ENCODE measurements around the gene DTNBP1. TPM values are rescaled to one million over a fixed set of nuclear protein-coding genes. Genes with fewer than 3 reads are reported as not detected.

Gene DTNBP1
- polyA plus RNA-seq, 3 donors from 2014 or later = 60.3 to 109 (median 86.4) TPM

DNA sequence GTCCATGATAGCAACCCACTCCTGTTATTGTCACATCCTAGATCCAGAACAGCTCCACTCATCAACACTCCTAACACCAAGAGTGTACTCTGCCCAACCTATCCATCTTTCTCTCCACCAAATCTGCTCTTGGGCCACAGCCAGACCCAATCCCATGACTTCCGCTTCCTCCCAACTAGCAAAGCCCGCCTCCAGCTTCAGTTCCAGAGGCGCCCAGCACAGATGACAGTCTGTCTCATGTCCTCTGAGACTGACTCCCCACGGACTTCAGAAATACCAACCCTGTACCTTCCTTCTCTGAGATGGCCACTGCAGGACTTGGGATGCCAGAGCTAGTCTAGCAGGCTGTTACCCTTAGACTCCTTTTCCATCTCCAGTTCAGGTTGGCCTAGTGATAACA is 48.6 kb downstream of the DTNBP1 start:
- H3K27ac Mint-ChIP-seq = peak overlapping the region in 2 of 6 donors; percentile 2 to 21

DNA sequence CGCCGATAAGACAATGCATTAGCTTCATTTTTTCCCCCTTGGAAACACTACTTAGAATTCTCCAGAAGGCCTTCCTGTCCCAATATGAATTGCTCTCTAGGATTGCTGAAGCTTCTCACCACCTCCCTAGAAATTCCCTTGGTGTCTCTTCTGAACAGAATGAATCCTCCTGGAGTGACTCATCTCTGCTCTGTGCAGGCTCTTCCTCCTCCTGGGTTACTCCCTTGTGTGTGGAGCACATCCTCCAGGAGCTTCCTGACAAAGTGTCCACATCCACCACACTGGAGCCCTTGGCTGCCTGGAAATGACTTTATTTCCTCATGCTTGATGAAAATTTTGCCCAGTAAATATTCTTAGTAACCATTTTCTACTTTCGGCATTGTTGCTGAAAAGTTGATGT is 54.4 kb downstream of the DTNBP1 start:
- Mint-ChIP-seq H3K36me3 (peaks cover 20 to 52% (median 24%) of the 10 kb centered on the region in 3 donors), H3K9me3 (no peaks in the 10 kb centered on the region), H3K4me1 (peaks cover 25 to 30% of the 10 kb centered on the region in 2 donors), H3K27me3 (ENCODE audit: low read depth in 3 of 3) (peaks cover 0 to 2% (median 1%) of the 10 kb centered on the region in 3 donors), H3K4me3 (no peak overlapping the region), H3K27ac (peak overlapping the region in 1 of 6 donors; percentile 43)
- DNase-seq = no peak

More for the DNA sequence above, 48.6 kb downstream of the DTNBP1 start:
- no peaks in the 10 kb centered on the region for H3K9me3 Mint-ChIP-seq
- peaks cover 19 to 43% (median 26%) of the 10 kb centered on the region in 3 donors for H3K36me3 Mint-ChIP-seq
- H3K4me1 Mint-ChIP-seq = peaks cover 63% of the 10 kb centered on the region in 2 donors
- H3K4me3 Mint-ChIP-seq = peak overlapping the region in 1 of 5 donors; percentile 4
- no peak for DNase-seq
- H3K27me3 Mint-ChIP-seq (ENCODE audit: low read depth in 3 of 3) = peaks cover 0 to 1% (median 0%) of the 10 kb centered on the region in 3 donors

DNA sequence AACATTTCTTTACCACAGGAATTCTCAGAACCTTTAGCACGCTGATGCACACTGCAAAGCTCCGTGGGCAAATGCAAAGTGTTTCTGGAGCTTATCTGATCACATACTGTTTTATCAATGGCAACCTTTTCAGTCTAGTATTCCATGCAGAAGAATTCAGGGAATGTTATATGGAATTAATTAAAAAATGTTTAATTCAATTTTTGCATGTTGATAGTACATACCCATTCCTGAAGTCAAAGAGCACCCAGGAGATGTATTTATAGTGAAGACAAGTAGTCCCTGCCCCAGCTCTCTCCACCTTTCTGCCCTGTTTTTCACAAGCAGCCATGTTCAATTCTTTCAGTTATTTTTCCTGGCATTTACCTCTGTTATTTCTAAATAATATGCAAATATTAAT is 55.2 kb downstream of the DTNBP1 start:
- peaks cover 20 to 49% (median 24%) of the 10 kb centered on the region in 3 donors for H3K36me3 Mint-ChIP-seq
- no peak overlapping the region for H3K4me3 Mint-ChIP-seq
- DNase-seq = no peak
- peaks cover 29 to 31% of the 10 kb centered on the region in 2 donors for H3K4me1 Mint-ChIP-seq
- H3K27ac Mint-ChIP-seq = no peak overlapping the region
- H3K27me3 Mint-ChIP-seq (ENCODE audit: low read depth in 3 of 3) = peaks cover 0 to 2% (median 1%) of the 10 kb centered on the region in 3 donors
- H3K9me3 Mint-ChIP-seq = no peaks in the 10 kb centered on the region

DNA sequence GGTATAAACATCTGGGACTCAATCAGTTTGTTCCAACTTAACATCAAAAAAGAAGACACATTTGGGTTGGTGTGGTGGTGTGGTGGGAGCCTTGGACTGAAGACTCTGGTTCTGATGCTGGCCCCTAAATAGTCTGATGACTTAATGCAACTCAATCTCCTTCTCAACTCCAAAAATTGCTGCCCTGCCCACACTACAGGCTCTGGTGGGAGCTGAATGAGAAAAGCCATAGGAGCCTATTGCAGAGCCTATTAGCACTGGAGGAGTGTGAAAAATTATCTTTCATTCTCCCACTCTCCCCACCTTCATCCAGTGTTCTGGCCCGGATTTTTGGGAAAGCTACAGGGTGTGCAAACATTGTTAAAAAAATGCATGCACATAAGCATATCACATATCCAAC is 56.5 kb downstream of the DTNBP1 start:
- peaks cover 0 to 2% (median 1%) of the 10 kb centered on the region in 3 donors for H3K27me3 Mint-ChIP-seq (ENCODE audit: low read depth in 3 of 3)
- H3K9me3 Mint-ChIP-seq = no peaks in the 10 kb centered on the region
- no peak for DNase-seq
- H3K36me3 Mint-ChIP-seq = peaks cover 16 to 43% (median 20%) of the 10 kb centered on the region in 3 donors
- H3K27ac Mint-ChIP-seq = no peak overlapping the region
- no peak overlapping the region for H3K4me3 Mint-ChIP-seq
- peaks cover 27 to 30% of the 10 kb centered on the region in 2 donors for H3K4me1 Mint-ChIP-seq

DNA sequence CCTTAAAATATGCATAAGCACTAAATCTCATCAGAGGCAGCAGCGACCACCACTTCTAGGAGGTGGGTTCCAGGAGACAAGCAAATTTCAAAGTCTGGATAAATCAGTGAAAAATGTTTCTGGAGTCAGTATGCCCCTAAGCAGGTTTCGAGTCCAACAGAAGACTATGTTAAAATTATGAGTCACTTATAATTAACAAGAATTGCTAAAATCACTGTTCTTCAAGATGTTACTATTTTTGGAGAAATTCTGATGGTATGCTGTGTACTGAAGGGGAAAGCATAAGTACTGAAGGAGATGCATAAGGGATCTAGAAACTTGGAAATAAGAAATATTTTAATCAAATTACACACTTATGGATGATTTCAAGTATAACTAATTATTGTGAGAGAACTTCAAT is 58.0 kb downstream of the DTNBP1 start:
- peak overlapping the region in 1 of 6 donors; percentile 29 for H3K27ac Mint-ChIP-seq

DNA sequence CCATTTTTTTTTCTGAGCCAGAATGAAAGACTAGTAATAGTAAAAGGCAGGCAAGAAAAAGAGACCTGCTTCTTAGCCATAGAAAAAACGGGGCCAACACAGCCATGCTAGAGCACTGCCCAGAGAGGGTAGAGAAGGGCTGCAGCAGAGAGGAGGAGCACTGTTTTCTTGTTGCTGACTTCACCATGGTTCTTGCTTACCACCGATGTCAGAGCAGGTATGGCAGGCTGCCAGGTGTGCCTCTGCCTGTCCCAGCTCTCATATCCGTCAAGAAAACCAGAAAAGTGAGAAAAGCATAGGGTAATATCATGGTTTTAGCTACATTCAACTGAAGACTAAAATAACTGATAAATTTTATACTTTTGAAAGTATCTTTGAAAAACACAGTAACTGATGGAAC is 60.7 kb downstream of the DTNBP1 start:
- H3K27me3 Mint-ChIP-seq (ENCODE audit: low read depth in 3 of 3) = peaks cover 1 to 4% (median 2%) of the 10 kb centered on the region in 3 donors
- no peaks in the 10 kb centered on the region for H3K9me3 Mint-ChIP-seq
- peak overlapping the region in 5 of 6 donors; percentile 5 to 80 (median 72) for H3K27ac Mint-ChIP-seq
- H3K36me3 Mint-ChIP-seq = peaks cover 0 to 24% (median 17%) of the 10 kb centered on the region in 3 donors
- DNase-seq = no peak
- H3K4me3 Mint-ChIP-seq = no peak overlapping the region
- H3K4me1 Mint-ChIP-seq = peaks cover 36 to 42% of the 10 kb centered on the region in 2 donors

More for the DNA sequence above, 58.0 kb downstream of the DTNBP1 start:
- DNase-seq = no peak
- Mint-ChIP-seq H3K4me3 (no peak overlapping the region), H3K9me3 (no peaks in the 10 kb centered on the region), H3K4me1 (peaks cover 31 to 38% of the 10 kb centered on the region in 2 donors), H3K27me3 (ENCODE audit: low read depth in 3 of 3) (peaks cover 1 to 4% (median 2%) of the 10 kb centered on the region in 3 donors), H3K36me3 (peaks cover 13 to 42% (median 23%) of the 10 kb centered on the region in 3 donors)

DNA sequence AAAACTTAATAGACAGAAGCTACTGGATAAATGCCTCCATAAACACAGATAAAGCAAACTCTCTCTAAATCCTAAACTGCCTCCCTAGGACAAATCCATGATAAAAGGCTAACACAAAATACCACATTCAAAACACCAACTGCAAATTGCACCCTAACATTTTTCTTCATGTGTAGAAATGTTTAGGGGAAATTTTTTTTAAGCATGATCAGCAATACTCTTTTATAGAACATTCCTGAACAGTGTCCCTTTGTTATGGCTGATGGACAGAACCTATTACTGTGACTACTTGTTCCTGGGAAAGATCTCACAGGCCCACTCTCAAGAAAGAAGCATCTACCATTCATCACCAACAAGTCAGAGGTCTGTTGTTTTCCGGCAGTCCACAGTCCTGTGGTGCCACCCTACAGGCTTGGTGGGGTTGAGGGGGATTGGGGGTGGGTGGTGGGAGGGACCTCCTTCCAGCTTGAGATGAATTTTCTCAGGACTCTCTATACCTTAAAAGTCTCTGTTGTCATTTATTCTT is 64.5 kb downstream of the DTNBP1 start:
- DNase-seq = no peak
- Mint-ChIP-seq H3K9me3 (no peaks in the 10 kb centered on the region), H3K4me1 (peaks cover 64 to 65% of the 10 kb centered on the region in 2 donors), H3K4me3 (no peak overlapping the region), H3K27ac (no peak overlapping the region), H3K36me3 (peaks cover 0 to 22% (median 18%) of the 10 kb centered on the region in 3 donors), H3K27me3 (ENCODE audit: low read depth in 3 of 3) (peaks cover 0 to 4% (median 1%) of the 10 kb centered on the region in 3 donors)

GRCh38 chr6:15596186-15596896 is 66.5 kb downstream of the DTNBP1 start:
- Mint-ChIP-seq H3K27me3 (ENCODE audit: low read depth in 3 of 3) (peaks cover 0 to 4% (median 1%) of the 10 kb centered on the region in 3 donors), H3K4me3 (no peak overlapping the region), H3K4me1 (peaks cover 68 to 72% of the 10 kb centered on the region in 2 donors), H3K9me3 (no peaks in the 10 kb centered on the region), H3K36me3 (peaks cover 0 to 22% (median 18%) of the 10 kb centered on the region in 3 donors), H3K27ac (peak overlapping the region in 2 of 6 donors; percentile 19 to 26)
- no peak for DNase-seq

GRCh38 chr6:15595461-15596173 is 67.2 kb downstream of the DTNBP1 start:
- peak overlapping the region in 2 of 6 donors; percentile 1 to 21 for H3K27ac Mint-ChIP-seq

GRCh38 chr6:15594512-15595259 is 68.1 kb downstream of the DTNBP1 start:
- Mint-ChIP-seq H3K36me3 (peaks cover 0 to 15% (median 7%) of the 10 kb centered on the region in 3 donors), H3K9me3 (no peaks in the 10 kb centered on the region), H3K4me1 (peaks cover 71 to 74% of the 10 kb centered on the region in 2 donors), H3K4me3 (peak overlapping the region in 2 of 5 donors; percentile 0 to 40), H3K27me3 (ENCODE audit: low read depth in 3 of 3) (no peaks in the 10 kb centered on the region), H3K27ac (peak overlapping the region in 5 of 6 donors; percentile 1 to 63 (median 18))
- DNase-seq = no peak

More at GRCh38 chr6:15595461-15596173, 67.2 kb downstream of the DTNBP1 start:
- Mint-ChIP-seq H3K4me3 (no peak overlapping the region), H3K27me3 (ENCODE audit: low read depth in 3 of 3) (peaks cover 0 to 4% (median 1%) of the 10 kb centered on the region in 3 donors), H3K36me3 (peaks cover 0 to 19% (median 15%) of the 10 kb centered on the region in 3 donors), H3K4me1 (peaks cover 71 to 72% of the 10 kb centered on the region in 2 donors), H3K9me3 (no peaks in the 10 kb centered on the region)
- no peak for DNase-seq

DNA sequence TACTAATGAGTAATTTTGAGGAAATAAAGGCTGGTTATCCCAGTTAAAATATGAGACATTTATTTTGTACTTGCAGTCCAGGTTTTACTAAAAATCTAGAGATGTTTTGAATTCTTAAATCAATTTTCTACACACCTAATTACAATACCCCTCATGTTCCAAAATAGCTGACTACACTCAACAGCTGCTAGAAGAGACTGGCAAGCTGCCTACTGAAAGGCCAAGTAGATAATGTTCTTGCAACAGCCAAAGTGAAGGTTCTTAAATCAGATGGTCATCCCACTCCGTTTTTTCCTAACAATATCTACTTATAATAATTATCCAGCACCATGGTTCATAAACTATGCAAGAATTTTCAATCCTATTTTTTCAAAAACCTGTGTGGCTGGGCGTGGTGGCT is 69.0 kb downstream of the DTNBP1 start:
- peak overlapping the region in 1 of 6 donors; percentile 48 for H3K27ac Mint-ChIP-seq
- peaks cover 76 to 78% of the 10 kb centered on the region in 2 donors for H3K4me1 Mint-ChIP-seq
- H3K27me3 Mint-ChIP-seq (ENCODE audit: low read depth in 3 of 3) = no peaks in the 10 kb centered on the region
- no peak for DNase-seq
- H3K36me3 Mint-ChIP-seq = peaks cover 0 to 15% (median 7%) of the 10 kb centered on the region in 3 donors
- no peaks in the 10 kb centered on the region for H3K9me3 Mint-ChIP-seq
- peak overlapping the region in 1 of 5 donors; percentile 26 for H3K4me3 Mint-ChIP-seq

DNA sequence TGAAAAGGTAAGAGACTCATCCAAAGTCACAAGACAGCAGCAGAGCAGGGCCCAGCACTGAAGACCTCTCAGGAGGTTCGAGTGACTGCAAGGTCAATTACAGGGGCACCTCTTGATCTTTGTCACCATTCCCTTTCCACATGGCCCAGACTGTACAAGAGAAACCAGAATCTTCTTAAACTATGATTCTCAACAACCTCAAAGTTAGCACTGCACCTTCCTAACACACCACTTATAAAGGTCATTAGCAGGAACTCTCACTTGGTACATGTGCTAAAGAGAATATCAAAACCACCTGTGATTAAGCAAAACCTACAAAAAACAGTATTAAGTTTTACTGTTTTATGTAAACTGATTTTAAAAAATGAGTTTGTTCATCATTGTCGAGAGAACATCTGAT is 70.2 kb downstream of the DTNBP1 start:
- DNase-seq = peak; percentile 11 to 21 (median 13)
- Mint-ChIP-seq H3K4me3 (peak overlapping the region; percentile 55 to 70 (median 64)), H3K36me3 (peaks cover 0 to 9% (median 5%) of the 10 kb centered on the region in 3 donors), H3K27ac (peak overlapping the region; percentile 38 to 81 (median 62)), H3K4me1 (peaks cover 79 to 84% of the 10 kb centered on the region in 2 donors), H3K9me3 (no peaks in the 10 kb centered on the region), H3K27me3 (ENCODE audit: low read depth in 3 of 3) (no peaks in the 10 kb centered on the region)
